ENCODE measurements around the gene TOMM6. TPM values are rescaled to one million over a fixed set of nuclear protein-coding genes. Genes with fewer than 3 reads are reported as not detected.

The TOMM6 gene
- total RNA-seq, 1 donor from 2014 or later = 55.0 TPM

- H3K27me3 ChIP-seq (ENCODE audit: control insufficient read depth, insufficient read depth, low read length) = no peaks in the 10 kb centered on the region
- no peak overlapping the region for H3K4me3 ChIP-seq (ENCODE audit: low read depth, low read length)
- peaks cover 5% of the 10 kb centered on the region for H3K36me3 ChIP-seq (ENCODE audit: control insufficient read depth, insufficient read depth, low read length)
- TF ChIP-seq, protein P1, sequence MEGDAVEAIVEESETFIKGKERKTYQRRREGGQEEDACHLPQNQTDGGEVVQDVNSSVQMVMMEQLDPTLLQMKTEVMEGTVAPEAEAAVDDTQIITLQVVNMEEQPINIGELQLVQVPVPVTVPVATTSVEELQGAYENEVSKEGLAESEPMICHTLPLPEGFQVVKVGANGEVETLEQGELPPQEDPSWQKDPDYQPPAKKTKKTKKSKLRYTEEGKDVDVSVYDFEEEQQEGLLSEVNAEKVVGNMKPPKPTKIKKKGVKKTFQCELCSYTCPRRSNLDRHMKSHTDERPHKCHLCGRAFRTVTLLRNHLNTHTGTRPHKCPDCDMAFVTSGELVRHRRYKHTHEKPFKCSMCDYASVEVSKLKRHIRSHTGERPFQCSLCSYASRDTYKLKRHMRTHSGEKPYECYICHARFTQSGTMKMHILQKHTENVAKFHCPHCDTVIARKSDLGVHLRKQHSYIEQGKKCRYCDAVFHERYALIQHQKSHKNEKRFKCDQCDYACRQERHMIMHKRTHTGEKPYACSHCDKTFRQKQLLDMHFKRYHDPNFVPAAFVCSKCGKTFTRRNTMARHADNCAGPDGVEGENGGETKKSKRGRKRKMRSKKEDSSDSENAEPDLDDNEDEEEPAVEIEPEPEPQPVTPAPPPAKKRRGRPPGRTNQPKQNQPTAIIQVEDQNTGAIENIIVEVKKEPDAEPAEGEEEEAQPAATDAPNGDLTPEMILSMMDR (IDR thresholded peaks at IDR 0.05; ENCODE audit: insufficient read depth, low read length, severe bottlenecking) = no peak
- DNase-seq (ENCODE audit: low read depth) (no peak), FAIRE-seq (no peak)
Measured at GRCh38 chr6:41791984-41792383, 4.5 kb downstream of the TOMM6 start.

- Histone ChIP-seq H3K27me3 (ENCODE audit: control insufficient read depth, insufficient read depth, low read length) (no peaks in the 10 kb centered on the region), H3K4me3 (ENCODE audit: low read depth, low read length) (no peak overlapping the region), H3K36me3 (ENCODE audit: control insufficient read depth, insufficient read depth, low read length) (peaks cover 4% of the 10 kb centered on the region)
- TF ChIP-seq, protein P1 (IDR thresholded peaks at IDR 0.05; ENCODE audit: insufficient read depth, low read length, severe bottlenecking) = no peak
- FAIRE-seq (no peak), DNase-seq (ENCODE audit: low read depth) (no peak)
Measured at GRCh38 chr6:41796474-41796873, 9.0 kb downstream of the TOMM6 start.

- FAIRE-seq (no peak), DNase-seq (ENCODE audit: low read depth) (no peak)
- Histone ChIP-seq H3K4me3 (ENCODE audit: low read depth, low read length) (no peak overlapping the region), H3K36me3 (ENCODE audit: control insufficient read depth, insufficient read depth, low read length) (no peaks in the 10 kb centered on the region), H3K27me3 (ENCODE audit: control insufficient read depth, insufficient read depth, low read length) (no peaks in the 10 kb centered on the region)
- TF ChIP-seq, protein P1 (IDR thresholded peaks at IDR 0.05; ENCODE audit: insufficient read depth, low read length, severe bottlenecking) = no peak
Measured at GRCh38 chr6:41798901-41799558, 11.5 kb downstream of the TOMM6 start.

DNA sequence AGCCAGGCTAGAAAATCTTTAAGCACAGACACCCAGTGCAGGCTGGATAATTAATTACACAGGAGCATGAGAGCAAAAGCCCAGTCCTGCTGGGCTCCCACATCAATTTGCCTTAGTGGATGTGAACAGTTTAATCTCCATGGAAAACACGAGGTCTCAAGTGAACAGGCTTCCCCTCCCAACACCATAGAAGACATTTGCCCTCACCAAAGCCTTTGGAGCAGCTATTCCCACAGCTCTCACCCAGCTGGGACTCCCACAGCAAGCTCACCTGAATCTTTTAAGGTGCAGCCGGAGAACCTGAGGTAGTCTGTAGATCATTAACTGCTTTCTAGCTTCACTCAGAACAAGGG, 12.0 kb downstream of the TOMM6 start:
- Histone ChIP-seq H3K4me3 (ENCODE audit: low read depth, low read length) (no peak overlapping the region), H3K36me3 (ENCODE audit: control insufficient read depth, insufficient read depth, low read length) (no peaks in the 10 kb centered on the region), H3K27me3 (ENCODE audit: control insufficient read depth, insufficient read depth, low read length) (no peaks in the 10 kb centered on the region)
- TF ChIP-seq, protein P1 (IDR thresholded peaks at IDR 0.05; ENCODE audit: insufficient read depth, low read length, severe bottlenecking) = no peak
- DNase-seq (ENCODE audit: low read depth) (no peak), FAIRE-seq (no peak)

- H3K36me3 ChIP-seq (ENCODE audit: control insufficient read depth, insufficient read depth, low read length) = peaks cover 2% of the 10 kb centered on the region
- H3K4me3 ChIP-seq (ENCODE audit: low read depth, low read length) = no peak overlapping the region
- FAIRE-seq = no peak
- no peaks in the 10 kb centered on the region for H3K27me3 ChIP-seq (ENCODE audit: control insufficient read depth, insufficient read depth, low read length)
- peak; percentile 26 for DNase-seq (ENCODE audit: low read depth)
- TF ChIP-seq, protein P1 (IDR thresholded peaks at IDR 0.05; ENCODE audit: insufficient read depth, low read length, severe bottlenecking) = peak; percentile 59
Measured at GRCh38 chr6:41801380-41801779, 13.9 kb downstream of the TOMM6 start.
